HG03575 (cell line): ENCODE measurements around the gene SOST.

Experiments used
- ATAC-seq: cut with Tn5 transposase; IDR thresholded peaks from one replicate; pipeline ENCODE4 v1.9.1; 2021; ENCODE audit not compliant: unreplicated experiment, insufficient number of reproducible peaks, low FRiP score; ENCODE audit errors: extremely low read depth

Gene SOST

DNA sequence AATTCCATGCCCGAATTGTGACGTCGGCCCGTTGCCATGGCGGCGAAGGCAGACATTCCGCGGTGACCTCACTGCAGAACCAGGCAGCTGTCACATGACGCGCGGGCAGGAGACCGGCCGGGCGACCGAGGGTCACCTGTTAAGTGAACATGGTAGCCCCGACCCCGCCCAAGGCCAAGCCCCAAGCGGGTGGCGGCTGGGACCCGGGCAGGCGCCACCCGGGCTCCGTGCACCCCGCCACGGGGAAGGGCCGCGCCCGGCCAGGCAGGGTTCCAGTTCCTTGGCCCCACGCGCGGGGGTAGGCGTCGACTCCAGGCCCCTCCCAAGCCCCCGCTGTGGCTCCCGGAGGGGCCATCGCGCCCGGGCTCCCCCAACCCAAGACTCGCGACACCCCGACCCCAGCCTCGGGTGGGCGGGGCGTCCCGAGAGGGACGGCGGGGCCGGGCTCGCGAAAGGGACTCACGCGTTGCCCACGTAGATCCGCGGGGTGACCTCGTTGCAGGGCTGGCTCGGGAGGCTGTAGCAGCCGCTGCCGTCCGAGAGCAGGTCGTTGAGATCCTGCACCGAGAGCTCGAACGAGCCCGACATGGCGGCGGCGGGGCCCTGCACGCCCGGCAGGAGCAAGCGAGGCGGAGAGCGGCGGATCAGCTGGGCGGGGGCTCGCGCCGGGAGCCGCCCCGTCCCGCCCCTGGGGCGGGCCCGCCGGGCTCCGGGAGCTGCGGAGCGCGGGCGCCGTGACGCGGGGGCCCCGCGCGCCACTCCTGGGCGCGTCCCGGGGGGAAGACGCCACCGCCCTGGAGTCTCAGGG, 19.9 kb upstream of the SOST start, which contains the start of gene DUSP3:
Gene DUSP3 (minus strand): TSS at position 641 of the 808 bp plus-strand sequence. CDS start 53 bp downstream, at position 588.
- no peak for ATAC-seq

GRCh38 chr17:43774304-43775250, 16.0 kb upstream of the SOST start:
- no peak for ATAC-seq

DNA sequence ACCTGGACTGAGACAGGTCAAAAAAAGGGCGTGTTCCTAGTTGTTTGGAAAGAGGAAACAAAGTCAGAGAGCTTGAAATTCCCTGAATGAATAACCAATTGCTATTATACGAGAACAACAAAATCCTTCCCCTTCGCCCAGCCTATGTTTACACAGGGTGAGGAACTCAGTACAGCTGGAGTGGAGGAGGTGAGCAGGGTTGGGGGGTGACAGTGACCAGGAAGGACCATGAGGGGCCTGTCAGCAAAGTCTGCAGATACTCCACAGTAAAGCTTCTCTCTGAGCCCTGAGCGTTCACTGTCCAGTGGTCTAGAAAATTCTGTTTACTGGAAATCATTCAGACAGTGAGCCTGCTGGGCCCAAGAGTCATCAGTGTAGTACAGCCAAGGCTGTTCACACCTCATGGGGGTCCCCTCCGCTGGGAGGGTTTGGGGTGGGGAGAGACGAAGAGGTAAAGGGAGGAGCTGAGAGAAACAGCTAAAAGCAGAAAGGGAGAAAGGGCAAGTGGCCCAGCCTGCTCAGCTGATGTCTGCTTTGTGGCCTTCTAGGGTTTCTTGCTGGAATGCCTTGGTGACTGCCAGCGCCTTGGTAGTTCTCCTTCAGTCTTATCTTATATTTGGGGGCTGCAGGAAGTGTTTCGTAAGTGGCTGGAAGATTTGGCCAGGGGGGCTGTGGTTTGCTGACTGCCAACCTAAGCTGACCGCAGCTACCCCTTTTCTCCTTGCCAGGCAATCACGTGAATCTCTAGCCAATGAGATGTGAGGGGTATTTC, 14.5 kb upstream of the SOST start:
- ATAC-seq: no peak

- ATAC-seq: no peak
Observed at GRCh38 chr17:43771463-43771862, 12.9 kb upstream of the SOST start.

- ATAC-seq: no peak
Observed at GRCh38 chr17:43770957-43771356, 12.4 kb upstream of the SOST start.

DNA sequence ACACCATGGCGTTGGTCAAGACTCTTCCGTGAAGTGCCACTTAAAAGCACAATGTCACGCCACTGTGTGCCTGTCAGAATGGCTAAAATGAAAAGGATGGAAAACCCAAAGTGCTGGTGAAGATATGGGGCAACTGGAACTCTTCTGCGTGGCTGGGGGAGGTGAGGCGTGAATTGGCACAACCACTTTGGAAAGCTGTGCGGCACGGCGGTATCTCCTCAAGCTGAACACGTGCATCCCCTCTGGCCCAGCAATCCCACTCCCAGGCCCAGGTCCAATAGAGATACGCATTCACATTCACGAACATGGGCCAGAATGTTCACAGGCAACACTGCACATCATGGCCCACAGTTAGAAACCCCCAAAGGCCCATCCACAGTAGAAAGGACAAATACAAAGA, 11.3 kb upstream of the SOST start:
- no peak for ATAC-seq

GRCh38 chr17:43769426-43769825, 10.8 kb upstream of the SOST start:
- ATAC-seq: no peak

DNA sequence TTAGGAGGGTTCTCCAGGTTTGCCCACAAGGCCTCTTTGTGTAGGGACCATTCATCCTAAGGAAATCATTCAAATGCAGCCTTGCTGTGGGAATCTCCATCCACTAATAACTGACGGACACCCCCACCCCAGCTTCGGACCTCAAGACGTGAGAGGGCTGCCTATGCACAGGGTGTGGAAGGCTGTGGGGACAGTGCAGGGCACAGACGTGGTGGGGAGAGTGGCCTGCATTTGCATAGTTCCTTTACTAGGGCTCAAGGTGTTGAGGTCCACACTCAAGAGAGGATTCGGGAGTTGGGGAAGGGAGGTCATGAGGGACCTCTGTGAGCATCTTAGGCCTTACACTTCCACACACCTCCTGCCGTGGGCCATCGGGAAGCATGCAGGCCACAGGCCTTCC, 10.4 kb upstream of the SOST start:
- no peak for ATAC-seq

GRCh38 chr17:43768382-43768781, 9.8 kb upstream of the SOST start:
- ATAC-seq: no peak

GRCh38 chr17:43767713-43768059, 9.1 kb upstream of the SOST start:
- no peak for ATAC-seq

DNA sequence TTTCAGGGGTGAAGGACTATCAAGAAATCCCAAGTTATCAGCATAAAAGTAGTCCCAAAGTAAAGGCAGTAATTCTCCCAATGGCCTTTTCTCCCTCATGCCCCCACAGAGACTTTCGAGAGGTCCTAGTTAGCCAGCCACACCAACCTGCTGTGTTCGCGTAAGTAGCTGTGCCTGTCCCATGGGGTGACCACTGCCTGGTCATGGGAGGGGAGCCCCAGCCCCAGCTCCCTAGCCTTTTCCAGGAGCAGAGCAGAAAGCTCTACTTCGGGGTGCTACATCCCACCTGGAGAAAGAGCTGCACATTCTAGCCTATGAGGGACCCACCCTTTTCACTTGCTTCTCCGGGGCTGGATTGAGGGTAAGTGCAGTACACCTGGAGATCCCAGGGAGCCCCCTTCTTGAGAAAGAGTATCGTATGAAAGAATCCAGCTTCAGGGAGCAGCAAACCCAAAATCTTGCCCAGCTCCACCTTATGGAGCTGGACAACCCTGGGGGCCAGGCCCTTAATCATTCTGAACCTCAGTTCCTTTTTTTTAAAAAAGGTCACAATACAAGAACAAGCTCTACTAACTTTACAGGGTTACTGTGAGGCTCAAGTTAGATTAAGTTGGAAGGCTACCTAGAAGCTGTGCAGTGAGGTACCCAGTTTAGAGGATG, 8.6 kb upstream of the SOST start:
- no peak for ATAC-seq

DNA sequence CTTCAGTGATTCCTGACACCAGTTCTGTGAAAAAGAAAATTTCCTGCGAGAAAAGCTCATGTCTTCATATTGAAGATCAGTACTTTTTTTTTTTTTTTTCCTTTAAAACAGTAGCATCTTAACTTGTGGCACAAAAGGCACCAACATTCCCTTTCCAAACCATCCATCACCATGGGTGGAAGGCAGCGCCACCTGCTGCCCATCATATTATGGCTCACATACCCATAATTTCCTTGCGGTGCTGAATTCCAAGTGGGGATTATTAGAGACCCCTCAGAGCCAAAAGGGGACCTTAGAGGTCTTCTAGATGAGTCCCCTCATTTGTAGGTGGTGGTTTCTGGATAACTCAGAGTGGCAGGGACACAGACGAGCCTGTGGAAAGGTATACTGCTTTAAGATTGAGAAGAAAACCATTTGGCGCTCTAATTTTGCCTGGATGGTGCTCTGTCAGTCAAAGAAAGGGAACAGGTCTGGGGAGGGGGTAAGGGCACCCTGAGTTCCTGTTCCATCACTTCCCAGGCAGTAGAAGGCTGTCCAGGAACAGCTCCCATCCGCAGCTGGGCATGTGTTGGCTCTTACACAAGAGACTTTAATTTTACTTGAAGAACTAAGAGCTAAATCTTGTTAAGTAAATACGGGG, 7.9 kb upstream of the SOST start:
- no peak for ATAC-seq

GRCh38 chr17:43760254-43760852, 1.8 kb upstream of the SOST start:
- ATAC-seq: no peak

- ATAC-seq: no peak
Observed at GRCh38 chr17:43759836-43760235, 1.2 kb upstream of the SOST start.

GRCh38 chr17:43758086-43758485, 505 bp downstream of the SOST start:
- no peak for ATAC-seq

DNA sequence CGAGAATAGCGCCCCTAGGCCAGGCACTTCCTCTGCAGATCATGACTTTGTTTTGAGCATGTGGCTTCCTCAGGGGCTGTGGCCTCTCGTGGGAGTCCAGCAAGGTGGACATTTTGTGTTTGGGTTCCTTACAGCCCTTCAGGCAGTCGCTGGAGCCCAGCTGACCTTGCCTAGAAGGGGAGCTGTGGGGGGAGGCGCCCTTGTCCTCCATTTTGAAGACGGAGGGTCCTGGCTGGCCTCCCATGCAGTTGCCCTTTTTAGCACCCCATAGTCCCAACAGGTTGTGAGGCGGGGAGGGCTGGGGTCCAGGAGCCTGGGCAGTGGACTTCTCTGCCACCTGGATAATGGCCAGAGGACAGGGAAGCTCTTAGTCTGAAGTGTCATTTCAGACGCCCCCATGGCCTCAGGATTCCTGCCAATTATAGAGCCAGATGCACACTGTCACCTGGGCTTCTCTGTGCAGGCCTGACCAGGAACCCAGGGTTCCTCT, 1.4 kb downstream of the SOST start:
- ATAC-seq: no peak

GRCh38 chr17:43756201-43756600, 2.4 kb downstream of the SOST start:
- no peak for ATAC-seq

- ATAC-seq: no peak
Observed at GRCh38 chr17:43755389-43755875, 3.2 kb downstream of the SOST start.
